NCI-H1048 (cell line): ENCODE measurements around the gene ANAPC13.
A peak's percentile ranks its signal among the peaks of the same experiment; 100 is the strongest.

ENCODE experiments used
- DNase-seq: peaks from one replicate; lab custom pipeline; 2025; lab: John Stamatoyannopoulos, UW

Gene ANAPC13

GRCh38 chr3:134485718-134486576 lies at the start of gene ANAPC13, which contains the start of gene CEP63:
Gene ANAPC13, minus strand, starts transcription at chr3:134485985. Its CDS starts 3,081 bp downstream, at chr3:134482904.
Gene CEP63, plus strand, starts transcription at chr3:134486057. Its CDS starts 9,264 bp downstream, at chr3:134495321.
- peak; percentile 93 for DNase-seq

DNA sequence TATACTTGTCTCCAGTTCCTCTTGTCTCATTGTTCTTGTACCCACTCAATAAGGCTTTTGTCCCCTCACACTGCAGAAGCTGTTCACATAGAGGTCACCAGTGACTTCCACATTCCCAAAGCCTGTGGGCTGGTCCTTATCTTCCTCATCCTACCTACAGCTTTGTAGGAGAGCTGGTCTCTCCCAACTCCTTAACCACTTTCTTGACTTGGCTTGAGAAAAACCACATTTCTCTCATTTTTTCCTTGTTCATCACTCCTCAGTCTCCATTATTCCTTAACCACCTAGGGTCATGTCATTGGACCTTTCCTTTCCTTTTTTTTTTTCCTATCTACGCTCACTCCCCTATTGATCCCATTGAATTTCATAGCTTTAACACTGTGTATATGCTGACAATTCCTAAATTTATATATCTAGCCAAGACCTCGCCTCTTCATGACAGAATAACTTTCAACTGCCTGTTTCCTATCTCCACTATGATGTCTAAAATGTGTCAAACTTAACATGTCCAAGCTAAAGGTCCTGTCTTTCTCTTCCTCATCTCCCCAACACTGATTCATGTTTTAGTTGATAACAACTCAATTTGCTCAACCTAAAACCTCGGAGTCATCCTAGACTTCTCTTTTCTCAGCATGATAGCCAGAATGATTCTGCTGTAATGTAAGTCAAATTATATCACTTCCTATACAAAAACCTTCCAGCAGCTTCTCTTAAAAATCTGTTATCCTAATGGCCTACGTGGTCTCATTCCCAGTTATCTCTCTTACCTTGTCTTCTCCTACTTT lies 49.6 kb upstream of the ANAPC13 start:
- no peak for DNase-seq

- DNase-seq: no peak
Observed at GRCh38 chr3:134533493-134533892, 47.7 kb upstream of the ANAPC13 start.

- DNase-seq: no peak
Observed at GRCh38 chr3:134527538-134528186, 41.9 kb upstream of the ANAPC13 start.

DNA sequence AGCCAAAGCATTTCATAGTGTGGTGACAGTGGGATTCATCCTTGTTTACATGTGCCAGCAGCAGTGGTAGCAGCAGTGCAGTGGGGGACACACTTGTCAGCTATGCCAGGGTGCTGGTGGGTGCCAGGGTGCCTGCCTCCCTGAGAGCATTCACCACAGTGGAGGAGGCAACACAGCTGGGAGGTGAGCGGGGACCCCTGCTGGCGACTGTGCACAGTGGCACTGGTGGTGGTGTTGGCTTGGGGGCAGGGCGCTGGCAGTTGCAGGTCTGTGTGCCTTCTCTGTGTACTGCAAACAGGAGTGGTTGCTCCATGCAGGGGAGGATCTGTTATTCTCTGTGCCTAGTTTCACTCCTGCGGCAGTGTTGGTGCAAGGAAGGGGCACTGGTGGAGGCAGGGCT lies 41.3 kb upstream of the ANAPC13 start:
- DNase-seq: no peak

GRCh38 chr3:134526319-134526718 lies 40.5 kb upstream of the ANAPC13 start:
- no peak for DNase-seq

DNA sequence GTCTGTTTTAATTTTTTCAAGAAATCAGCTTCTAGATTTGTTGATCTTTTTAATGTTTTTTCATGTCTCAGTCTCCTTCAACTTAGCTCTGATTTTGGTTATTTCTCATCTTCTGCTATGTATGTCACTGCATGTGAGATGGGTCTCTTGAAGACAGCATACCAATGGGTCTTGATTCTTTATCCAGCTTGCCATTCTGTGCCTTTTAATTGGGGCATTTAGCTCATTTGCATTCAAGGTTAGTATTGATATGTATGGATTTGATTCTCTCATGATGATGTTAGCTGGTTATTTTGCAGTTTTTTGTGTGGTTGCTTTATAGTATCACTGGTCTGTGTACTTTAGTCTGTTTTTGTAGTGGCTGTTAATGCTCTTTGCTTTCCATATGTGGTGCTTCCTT lies 39.5 kb upstream of the ANAPC13 start:
- DNase-seq: no peak

DNA sequence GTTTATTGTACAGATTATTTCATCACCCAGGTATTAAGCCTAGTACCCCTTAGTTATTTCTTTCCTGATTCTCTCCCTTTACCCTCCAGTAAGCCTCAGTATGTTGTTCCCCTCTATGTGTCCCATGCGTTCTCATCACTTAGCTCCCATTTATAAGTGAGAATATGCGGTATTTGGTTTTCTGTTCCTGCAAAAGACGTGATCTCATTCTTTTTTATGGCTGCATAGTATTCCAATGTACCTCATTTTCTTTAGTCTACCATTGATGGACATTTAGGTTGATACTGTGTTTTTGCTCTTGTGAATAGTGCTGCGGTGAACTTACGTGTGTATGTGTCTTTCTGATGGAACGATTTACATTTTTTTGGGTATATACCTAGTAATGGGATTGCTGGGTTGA lies 36.8 kb upstream of the ANAPC13 start:
- no peak for DNase-seq

DNA sequence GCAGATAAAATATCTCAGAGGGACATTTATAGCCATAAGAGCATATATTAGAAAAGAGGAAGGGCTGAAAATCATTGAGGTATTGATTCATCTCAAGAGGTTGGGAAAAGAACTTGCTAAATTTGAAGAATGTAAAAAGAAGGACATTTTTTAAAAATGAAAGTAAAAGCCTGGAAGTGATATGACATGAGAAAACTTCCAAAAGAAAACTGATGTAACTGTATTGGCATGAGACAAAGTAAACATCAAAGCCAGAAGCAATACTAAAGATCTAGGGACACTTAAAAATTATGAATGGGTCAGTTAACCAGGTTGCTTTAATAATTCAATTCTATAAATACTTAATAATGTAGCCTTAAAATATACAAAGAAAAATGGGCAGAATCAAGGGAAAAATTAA lies 32.0 kb upstream of the ANAPC13 start:
- DNase-seq: no peak

DNA sequence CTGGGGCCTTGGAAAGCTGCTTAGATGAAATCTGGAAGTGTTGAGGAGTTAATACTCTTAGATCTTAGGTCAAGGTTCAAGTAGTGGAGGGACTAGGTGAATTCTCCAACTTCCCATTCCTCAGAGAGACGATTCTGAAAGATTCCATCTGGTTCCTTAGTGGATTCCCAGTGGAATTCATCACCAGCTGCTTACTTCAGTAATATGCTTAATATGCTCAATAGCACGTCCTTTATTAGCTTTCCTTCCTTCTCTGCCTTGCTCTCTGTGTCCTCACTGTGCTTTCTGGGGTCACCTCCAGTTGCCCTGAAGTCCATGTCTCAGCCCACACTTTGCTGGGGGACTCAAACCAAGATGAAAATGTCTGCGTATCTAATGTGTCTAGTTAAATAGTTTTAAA lies 31.1 kb upstream of the ANAPC13 start:
- DNase-seq: no peak

DNA sequence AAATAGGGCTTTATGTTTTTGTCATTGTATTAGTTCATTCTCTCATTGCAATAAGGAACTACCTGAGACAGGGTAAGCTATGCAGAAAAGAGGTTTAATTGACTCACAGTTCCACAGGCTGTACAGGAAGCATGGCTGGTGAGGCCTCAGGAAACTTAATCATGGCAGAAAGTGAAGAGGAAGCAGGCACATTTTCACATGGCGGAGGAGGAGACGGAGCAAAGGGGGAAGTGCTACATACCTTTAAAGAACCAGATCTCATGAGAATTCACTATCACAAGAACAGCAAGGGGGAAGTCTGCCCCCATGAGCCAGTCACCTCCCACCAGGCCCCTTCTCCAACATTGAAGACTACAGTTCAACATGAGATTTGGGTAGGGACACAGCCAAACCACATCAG lies 25.7 kb upstream of the ANAPC13 start:
- no peak for DNase-seq

DNA sequence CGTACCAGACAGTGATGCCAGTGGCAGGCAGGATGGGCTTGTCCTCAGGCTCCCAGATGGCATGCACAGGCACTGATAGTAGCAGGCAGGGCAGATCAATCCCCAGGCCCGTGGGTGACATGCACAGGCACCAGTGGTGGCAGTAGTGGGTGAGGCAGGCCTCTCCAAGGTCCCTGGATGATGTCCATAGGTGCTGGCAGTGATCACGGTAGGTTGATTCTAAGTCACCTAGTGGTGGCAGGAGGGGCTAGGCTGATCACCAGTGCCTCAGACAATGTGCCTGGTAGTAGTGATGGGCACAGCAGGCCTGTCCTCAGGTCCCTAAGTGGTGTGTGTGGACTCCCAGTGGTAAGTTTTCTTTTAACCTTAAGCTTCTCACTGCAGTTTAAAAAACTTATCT lies 19.7 kb upstream of the ANAPC13 start:
- DNase-seq: no peak

- DNase-seq: no peak
Observed at GRCh38 chr3:134504132-134504531, 18.3 kb upstream of the ANAPC13 start.

DNA sequence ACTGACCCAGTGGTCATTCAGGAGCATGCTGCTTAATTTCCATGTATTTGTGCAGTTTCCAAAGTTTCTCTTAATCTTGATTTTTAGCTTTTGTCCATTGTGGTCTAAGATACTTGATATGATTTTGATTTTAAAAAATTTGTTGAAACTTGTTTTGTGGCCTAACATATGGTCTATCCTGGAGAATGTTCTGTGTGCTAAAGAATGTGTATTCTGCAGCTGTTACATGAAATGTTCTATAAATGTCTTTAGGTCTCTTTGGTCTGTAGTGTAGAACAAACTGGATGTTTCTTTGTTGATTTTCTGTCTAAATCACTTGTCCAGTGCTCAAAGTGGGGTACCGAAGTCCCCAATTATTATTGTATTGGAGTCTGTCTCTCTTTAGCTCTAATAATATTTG lies 17.5 kb upstream of the ANAPC13 start:
- no peak for DNase-seq

DNA sequence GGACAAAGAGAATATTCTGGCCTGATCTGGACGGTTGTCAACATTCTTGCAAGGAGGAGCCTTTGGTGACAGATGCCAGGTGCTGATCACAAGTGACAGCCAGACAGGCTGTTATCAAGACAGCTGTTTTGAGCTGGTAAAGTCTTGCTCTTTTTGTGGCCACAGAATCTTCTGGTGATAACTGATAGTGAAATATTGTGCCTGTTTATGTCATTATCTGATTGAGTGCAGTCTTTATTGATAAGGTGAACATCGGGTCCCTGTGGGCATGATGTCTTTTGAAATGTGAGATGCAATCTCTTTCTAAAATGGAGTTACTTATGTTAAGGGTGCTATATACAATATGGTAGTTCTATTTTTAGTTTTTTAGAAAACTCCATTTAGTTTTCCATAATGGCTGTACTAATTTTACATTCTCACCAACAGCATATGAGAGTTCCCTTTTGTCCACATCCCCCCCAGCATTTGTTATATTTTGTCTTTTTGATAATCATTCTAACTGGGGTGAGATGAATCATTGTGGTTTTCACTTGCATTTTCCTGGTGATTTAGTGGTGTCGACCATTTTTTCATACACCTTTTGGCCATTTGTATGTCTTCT lies 10.8 kb upstream of the ANAPC13 start:
- no peak for DNase-seq

GRCh38 chr3:134495980-134496379 lies 10.2 kb upstream of the ANAPC13 start:
- DNase-seq: no peak

- DNase-seq: no peak
Observed at GRCh38 chr3:134494495-134494894, 8.7 kb upstream of the ANAPC13 start.

DNA sequence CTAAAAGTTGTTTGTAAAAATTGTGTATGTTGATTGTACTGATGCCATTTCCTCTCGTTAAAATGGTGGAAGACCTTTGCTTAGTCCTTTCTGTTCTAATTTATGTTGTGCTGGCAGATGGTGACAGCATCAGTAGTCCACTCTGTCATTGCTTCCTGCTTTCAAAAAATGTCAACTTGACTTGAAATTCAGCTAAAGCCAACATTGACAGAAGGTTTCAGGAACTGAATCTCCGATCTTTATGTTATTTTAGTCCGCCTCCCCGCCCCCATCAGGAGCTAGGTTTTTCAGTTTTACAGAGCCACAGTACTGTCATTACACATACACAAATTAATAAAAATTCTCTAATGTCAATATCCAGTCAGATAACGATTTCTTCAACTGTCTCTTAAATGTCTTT lies 1.6 kb upstream of the ANAPC13 start:
- DNase-seq: no peak

GRCh38 chr3:134486577-134487041 lies 824 bp upstream of the ANAPC13 start:
- no peak for DNase-seq

GRCh38 chr3:134485075-134485717 lies 589 bp downstream of the ANAPC13 start:
- DNase-seq: no peak

GRCh38 chr3:134483195-134483900 lies 2.4 kb downstream of the ANAPC13 start:
- no peak for DNase-seq
